Smooth muscle cell (in vitro differentiated cells): ENCODE data around the gene CLIP4. TPM values are rescaled to one million over a fixed set of nuclear protein-coding genes. Genes with fewer than 3 reads are reported as not detected.
A peak's percentile ranks its signal among the peaks of the same experiment; 100 is the strongest.

Experiments used
- DNase-seq: peaks from one replicate; lab custom pipeline; 2025; ENCODE audit not compliant: unreplicated experiment; lab: John Stamatoyannopoulos, UW
- H2AFZ ChIP-seq: fragments of 200-600 bp; sonication (generic); 2 replicates; pipeline ENCODE4 v1.6.0; 2016; ENCODE audit warnings: antibody characterized with exemption, low read depth, mild to moderate bottlenecking
- H3F3A ChIP-seq: fragments of 200-600 bp; sonication (generic); 2 replicates; pipeline ENCODE4 v1.6.0; 2017; ENCODE audit warnings: antibody characterized with exemption, low read depth
- H3K27ac ChIP-seq: fragments of 200-600 bp; sonication (generic); 2 replicates; pipeline ENCODE4 v1.5.1; 2016; ENCODE audit warnings: low read depth, mild to moderate bottlenecking
- H3K27me3 ChIP-seq: fragments of 200-600 bp; sonication (generic); 2 replicates; pipeline ENCODE4 v1.6.1; 2016; ENCODE audit warnings: low read depth, mild to moderate bottlenecking
- H3K36me3 ChIP-seq: fragments of 200-600 bp; sonication (generic); 2 replicates; pipeline ENCODE4 v1.5.1; 2016; ENCODE audit warnings: low read depth
- H3K4me1 ChIP-seq: fragments of 200-600 bp; sonication (generic); 2 replicates; pipeline ENCODE4 v1.5.1; 2016; ENCODE audit warnings: low read depth
- H3K4me2 ChIP-seq: fragments of 200-600 bp; sonication (generic); 2 replicates; pipeline ENCODE4 v1.6.0; 2016; ENCODE audit warnings: mild to moderate bottlenecking
- H3K4me3 ChIP-seq: fragments of 200-600 bp; sonication (generic); 2 replicates; pipeline ENCODE4 v1.5.1; 2016; ENCODE audit warnings: mild to moderate bottlenecking
- H3K79me2 ChIP-seq: fragments of 200-600 bp; sonication (generic); 2 replicates; pipeline ENCODE4 v1.6.0; 2016; ENCODE audit warnings: low read depth, mild to moderate bottlenecking
- H3K9ac ChIP-seq: fragments of 200-600 bp; sonication (generic); 2 replicates; pipeline ENCODE4 v1.6.0; 2016; ENCODE audit warnings: low read depth
- H3K9me3 ChIP-seq: fragments of 200-600 bp; sonication (generic); replicated peaks from 2 replicates; pipeline ENCODE4 v1.5.1; 2016; ENCODE audit warnings: low read depth
- H4K20me1 ChIP-seq: fragments of 200-600 bp; sonication (generic); 2 replicates; pipeline ENCODE4 v1.6.0; 2016; ENCODE audit warnings: low read depth
- WGBS: methylation state at CpG from one replicate; pipeline ENCODE4 v1.1.7; 2016; ENCODE audit warnings: low lambda C conversion rate; 5-methylcytosine and 5-hydroxymethylcytosine counted together
- polyA plus RNA-seq: library from polyadenylated mRNA; unstranded; fragments of >200 nt; fragmentation: Nextera tagmentation; extraction: Ambion mirVana; gene quantifications from 2 replicates; pipeline ENCODE4 v1.2.1, GENCODE V29; 2016
- total RNA-seq: library from RNA; depleted of rRNA; stranded (reverse); fragments of >200 nt; gene quantifications from 2 replicates; pipeline ENCODE4 v1.2.3, GENCODE V29; 2014
- TF ChIP-seq, protein P1 (sequence below): fragments of 200-600 bp; sonication (generic); IDR thresholded peaks from 2 replicates; pipeline ENCODE4 v1.5.1; 2017; ENCODE audit warnings: borderline replicate concordance, mild to moderate bottlenecking, antibody characterized with exemption; ENCODE audit not compliant: insufficient read depth, poor library complexity, severe bottlenecking

CLIP4 gene
- total and polyA plus RNA-seq, 2 experiments from 2014 or later, result 5.7 to 18.9 TPM

DNA sequence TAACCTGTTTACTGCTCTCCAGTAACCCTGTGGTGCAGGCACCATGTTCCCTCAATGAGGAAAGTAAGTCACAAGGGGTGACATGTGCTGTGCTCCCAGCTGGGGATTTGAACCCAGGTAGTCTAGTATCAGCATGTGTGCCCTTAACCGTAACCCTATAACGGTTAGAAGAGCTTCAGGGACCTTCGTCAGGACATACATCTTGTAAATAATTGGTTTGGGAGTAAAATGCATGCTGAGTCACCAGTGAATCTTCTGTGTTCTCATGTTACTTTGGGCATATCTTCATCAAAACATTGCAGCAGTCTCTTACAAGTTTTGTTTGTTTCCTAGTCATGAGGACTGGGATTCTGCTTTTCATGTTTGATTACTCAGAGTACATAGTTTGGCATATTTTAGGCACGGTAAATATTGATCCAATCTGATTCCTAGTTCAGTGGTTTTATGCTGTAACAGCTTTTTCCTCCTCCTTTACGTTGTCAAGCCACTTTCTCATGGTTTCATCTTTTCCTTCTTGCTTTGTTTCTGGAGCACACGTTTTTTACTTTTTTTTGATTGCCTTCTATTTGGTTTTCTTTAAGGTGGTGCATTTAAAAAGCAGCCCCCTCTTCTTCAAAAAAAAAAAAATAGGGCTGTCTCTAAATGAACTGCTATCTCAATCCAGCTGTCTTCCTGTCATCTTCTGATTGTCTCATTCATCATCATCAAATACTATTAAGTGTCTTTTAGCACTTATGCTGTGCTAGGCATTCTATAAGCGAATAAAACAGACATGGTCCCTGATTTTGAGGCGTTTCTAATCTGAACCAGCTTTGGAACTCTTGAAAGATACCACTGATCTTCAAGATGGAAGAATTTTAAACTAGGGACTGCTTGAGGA is 50.4 kb downstream of the CLIP4 start:
- no peak for DNase-seq
- no peak overlapping the region for H3K27ac ChIP-seq
- H3K9ac ChIP-seq, result no peak overlapping the region
- peaks cover 7% of the 10 kb centered on the region for H3K4me1 ChIP-seq
- TF ChIP-seq, protein P1, sequence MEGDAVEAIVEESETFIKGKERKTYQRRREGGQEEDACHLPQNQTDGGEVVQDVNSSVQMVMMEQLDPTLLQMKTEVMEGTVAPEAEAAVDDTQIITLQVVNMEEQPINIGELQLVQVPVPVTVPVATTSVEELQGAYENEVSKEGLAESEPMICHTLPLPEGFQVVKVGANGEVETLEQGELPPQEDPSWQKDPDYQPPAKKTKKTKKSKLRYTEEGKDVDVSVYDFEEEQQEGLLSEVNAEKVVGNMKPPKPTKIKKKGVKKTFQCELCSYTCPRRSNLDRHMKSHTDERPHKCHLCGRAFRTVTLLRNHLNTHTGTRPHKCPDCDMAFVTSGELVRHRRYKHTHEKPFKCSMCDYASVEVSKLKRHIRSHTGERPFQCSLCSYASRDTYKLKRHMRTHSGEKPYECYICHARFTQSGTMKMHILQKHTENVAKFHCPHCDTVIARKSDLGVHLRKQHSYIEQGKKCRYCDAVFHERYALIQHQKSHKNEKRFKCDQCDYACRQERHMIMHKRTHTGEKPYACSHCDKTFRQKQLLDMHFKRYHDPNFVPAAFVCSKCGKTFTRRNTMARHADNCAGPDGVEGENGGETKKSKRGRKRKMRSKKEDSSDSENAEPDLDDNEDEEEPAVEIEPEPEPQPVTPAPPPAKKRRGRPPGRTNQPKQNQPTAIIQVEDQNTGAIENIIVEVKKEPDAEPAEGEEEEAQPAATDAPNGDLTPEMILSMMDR, result no peak
- no peaks in the 10 kb centered on the region for H3F3A ChIP-seq
- H3K4me3 ChIP-seq, result no peak overlapping the region
- no peaks in the 10 kb centered on the region for H4K20me1 ChIP-seq
- whole genome bisulfite sequencing, result 43% methylated on average over 8 of the region's 8 CpGs
- H3K9me3 ChIP-seq, result no peaks in the 10 kb centered on the region
- no peak overlapping the region for H2AFZ ChIP-seq
- H3K4me2 ChIP-seq, result peak overlapping the region; percentile 8
- H3K79me2 ChIP-seq, result no peaks in the 10 kb centered on the region
- H3K36me3 ChIP-seq, result no peaks in the 10 kb centered on the region
- H3K27me3 ChIP-seq, result no peaks in the 10 kb centered on the region

DNA sequence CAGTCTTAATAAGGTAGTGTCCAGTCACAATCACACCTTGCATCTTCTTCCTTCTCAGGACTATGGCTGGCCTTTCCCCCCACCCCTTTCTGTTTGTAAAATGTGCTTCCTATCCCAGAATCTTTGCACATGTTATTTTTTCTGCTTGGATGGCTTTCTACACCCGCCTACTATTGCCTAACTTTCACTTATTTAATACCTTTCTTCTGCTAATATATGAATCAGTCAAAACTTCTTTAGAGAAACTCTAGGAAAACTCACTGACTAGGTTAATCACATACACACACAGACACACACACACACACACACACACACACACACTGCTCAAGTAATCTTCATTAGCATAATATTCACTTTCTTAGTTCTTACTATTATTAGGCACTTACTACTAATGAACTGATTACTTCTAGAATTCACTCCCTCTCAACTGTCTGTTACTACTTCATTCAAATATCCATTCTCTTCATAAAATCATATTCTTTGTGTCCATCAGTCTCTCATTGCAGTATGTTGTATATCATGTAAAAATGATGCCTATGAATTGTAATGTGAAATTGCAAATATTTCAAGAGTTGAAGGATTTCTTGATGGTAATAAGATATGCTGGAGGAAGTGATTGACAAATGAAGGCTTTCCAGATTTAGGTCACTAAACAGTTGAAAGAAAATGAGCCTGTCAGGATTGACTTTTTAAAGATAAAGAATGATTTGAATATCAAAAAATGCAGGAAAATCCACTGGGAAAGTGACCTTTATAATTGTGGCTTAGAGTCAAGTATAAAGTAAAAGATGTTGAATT is 51.2 kb downstream of the CLIP4 start:
- DNase-seq, result no peak
- Histone ChIP-seq H3K36me3 (no peaks in the 10 kb centered on the region), H2AFZ (no peak overlapping the region), H3K4me2 (no peak overlapping the region), H3K4me1 (peaks cover 7% of the 10 kb centered on the region), H3K27me3 (no peaks in the 10 kb centered on the region), H3K9ac (no peak overlapping the region), H3F3A (no peaks in the 10 kb centered on the region), H4K20me1 (no peaks in the 10 kb centered on the region), H3K4me3 (no peak overlapping the region), H3K27ac (no peak overlapping the region), H3K79me2 (no peaks in the 10 kb centered on the region), H3K9me3 (no peaks in the 10 kb centered on the region)
- TF ChIP-seq, protein P1, result no peak
- 100% methylated on average over 1 of the region's 1 CpG for WGBS

DNA sequence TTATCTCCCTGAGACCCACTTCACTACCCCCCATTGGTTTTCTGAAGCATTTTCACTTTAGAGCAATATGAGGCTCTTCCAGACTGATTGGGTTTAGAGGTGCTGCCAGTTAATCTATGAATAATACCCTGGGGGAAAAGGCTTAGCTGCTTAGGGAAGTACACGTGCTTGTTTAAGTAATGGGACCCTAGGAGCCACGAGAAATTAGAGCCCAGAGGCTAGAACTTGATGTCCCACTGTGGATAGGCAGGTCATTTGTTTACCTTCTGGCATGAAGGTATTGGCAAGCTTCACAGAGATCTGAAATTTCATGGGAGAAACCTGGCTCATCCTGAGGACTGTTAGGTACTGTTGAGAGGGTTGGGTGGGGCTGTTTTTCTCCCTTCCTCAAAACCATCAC is 59.7 kb downstream of the CLIP4 start:
- H3K27ac ChIP-seq, result no peak overlapping the region
- H3K36me3 ChIP-seq, result peaks cover 6% of the 10 kb centered on the region
- H3F3A ChIP-seq, result no peaks in the 10 kb centered on the region
- no peak for DNase-seq
- no peak overlapping the region for H3K4me2 ChIP-seq
- H4K20me1 ChIP-seq, result no peaks in the 10 kb centered on the region
- H3K9ac ChIP-seq, result no peak overlapping the region
- no peaks in the 10 kb centered on the region for H3K27me3 ChIP-seq
- 43% methylated on average over 2 of the region's 2 CpGs for WGBS
- no peak overlapping the region for H2AFZ ChIP-seq
- TF ChIP-seq, protein P1, result no peak
- H3K79me2 ChIP-seq, result no peaks in the 10 kb centered on the region
- no peak overlapping the region for H3K4me3 ChIP-seq
- no peaks in the 10 kb centered on the region for H3K4me1 ChIP-seq
- no peaks in the 10 kb centered on the region for H3K9me3 ChIP-seq
